CD14-positive monocyte (primary cell): ENCODE measurements around the gene JAM3. TPM values are rescaled to one million over a fixed set of nuclear protein-coding genes. Genes with fewer than 3 reads are reported as not detected.

ENCODE experiments used
- DNase-seq, 3 donors: peaks; one replicate each; pipeline ENCODE4 v3.0.0-alpha.2; 2011 to 2022
- H2AFZ ChIP-seq: 2 replicates; pipeline ENCODE4 v1.6.0; 2012; ENCODE audit warnings: mild to moderate bottlenecking, low read depth, low read length, inconsistent platforms; ENCODE audit not compliant: insufficient read depth, poor library complexity, severe bottlenecking
- H3K27ac ChIP-seq, 2 donors: 1 replicate in 1 of 2; 2 replicates in 1 of 2; pipeline ENCODE4 v1.5.1; 2012 to 2013; ENCODE audit warnings: low read length in 2 of 2, control low read depth in 1 of 2, inconsistent platforms in 1 of 2, low read depth in 1 of 2, mild to moderate bottlenecking in 1 of 2
- H3K27me3 ChIP-seq, 2 donors: one replicate each; pipeline versions ENCODE4 v1.6.0 to v1.6.1; 2011 to 2013; ENCODE audit warnings: low read length in 2 of 2; ENCODE audit not compliant: control insufficient read depth in 2 of 2, insufficient read depth in 2 of 2
- H3K36me3 ChIP-seq, 2 donors: replicated peaks in 1 of 2; 1 replicate in 1 of 2; 2 replicates in 1 of 2; pipeline versions ENCODE4 v1.5.1 to v1.6.1; 2012 to 2013; ENCODE audit warnings: low read length in 2 of 2, control low read depth in 1 of 2, inconsistent platforms in 1 of 2, mild to moderate bottlenecking in 1 of 2; ENCODE audit not compliant: insufficient read depth in 2 of 2, control insufficient read depth in 1 of 2
- H3K4me1 ChIP-seq, 2 donors: 1 replicate in 1 of 2; 2 replicates in 1 of 2; pipeline versions ENCODE4 v1.5.1 to v1.6.1; 2012 to 2013; ENCODE audit warnings: low read length in 2 of 2, control low read depth in 1 of 2, inconsistent platforms in 1 of 2, mild to moderate bottlenecking in 1 of 2, moderate library complexity in 1 of 2; ENCODE audit not compliant: insufficient read depth in 2 of 2, control insufficient read depth in 1 of 2
- H3K4me2 ChIP-seq: replicated peaks from 2 replicates; pipeline ENCODE3; 2012; ENCODE audit warnings: low read length, moderate library complexity, mild to moderate bottlenecking; ENCODE audit not compliant: poor library complexity, severe bottlenecking; ENCODE audit errors: extremely low read depth
- H3K4me3 ChIP-seq, 3 experiments: fragments of 200-600 bp in 1 of 3; sonication (generic) in 1 of 3; replicated peaks in 1 of 3; 1 replicate in 2 of 3; 2 replicates in 1 of 3; pipeline ENCODE4 v1.5.1; 2011 to 2013; ENCODE audit warnings: low read length in 3 of 3, mild to moderate bottlenecking in 3 of 3, control low read depth in 2 of 3, low read depth in 2 of 3, inconsistent platforms in 1 of 3, moderate library complexity in 1 of 3
- H3K79me2 ChIP-seq: 2 replicates; pipeline ENCODE4 v1.6.0; 2012; ENCODE audit warnings: mild to moderate bottlenecking, control low read depth, inconsistent platforms, low read length, moderate library complexity; ENCODE audit not compliant: insufficient read depth
- H3K9ac ChIP-seq: 2 replicates; pipeline ENCODE4 v1.6.0; 2017; ENCODE audit warnings: low read length, mild to moderate bottlenecking; ENCODE audit not compliant: insufficient read depth, poor library complexity, severe bottlenecking
- H3K9me3 ChIP-seq, 2 donors: replicated peaks in 1 of 2; 1 replicate in 1 of 2; 2 replicates in 1 of 2; pipeline versions ENCODE4 v1.5.1 to v1.6.1; 2012 to 2013; ENCODE audit warnings: low read length in 2 of 2, control low read depth in 1 of 2; ENCODE audit not compliant: control insufficient read depth in 1 of 2, insufficient read depth in 1 of 2
- H4K20me1 ChIP-seq: 2 replicates; pipeline ENCODE4 v1.6.0; 2012; ENCODE audit warnings: mild to moderate bottlenecking, low read length, control low read depth, moderate library complexity; ENCODE audit not compliant: insufficient read depth
- H3K27ac Mint-ChIP-seq, 7 donors: one replicate each; pipeline ENCODE4 v1.8.0; 2020; ENCODE audit warnings: mild to moderate bottlenecking in 7 of 7, mixed read lengths in 7 of 7, moderate library complexity in 6 of 7, inconsistent platforms in 2 of 7
- H3K27me3 Mint-ChIP-seq, 3 donors: one replicate each; pipeline ENCODE4 v1.8.0; 2021 to 2022; ENCODE audit warnings: low read depth in 3 of 3, mild to moderate bottlenecking in 3 of 3, mixed read lengths in 3 of 3, moderate library complexity in 3 of 3, inconsistent platforms in 1 of 3
- H3K36me3 Mint-ChIP-seq, 2 donors: one replicate each; pipeline ENCODE4 v1.8.0; 2020; ENCODE audit warnings: mixed read lengths in 2 of 2, inconsistent platforms in 1 of 2, mild to moderate bottlenecking in 1 of 2
- H3K4me1 Mint-ChIP-seq: one replicate; pipeline ENCODE4 v1.8.0; 2020; ENCODE audit warnings: mild to moderate bottlenecking, mixed read lengths
- H3K4me3 Mint-ChIP-seq, 2 donors: one replicate each; pipeline ENCODE4 v1.8.0; 2020; ENCODE audit warnings: mild to moderate bottlenecking in 2 of 2, mixed read lengths in 2 of 2, moderate library complexity in 1 of 2
- H3K9me3 Mint-ChIP-seq, 7 donors: one replicate each; pipeline ENCODE4 v1.8.0; 2020 to 2022; ENCODE audit warnings: mixed read lengths in 7 of 7, mild to moderate bottlenecking in 6 of 7, moderate library complexity in 6 of 7, inconsistent platforms in 2 of 7
- WGBS: methylation state at CpG from one replicate; pipeline ENCODE4 v1.1.5; 2013; ENCODE audit warnings: missing lambda C conversion rate; ENCODE audit not compliant: insufficient coverage; 5-methylcytosine and 5-hydroxymethylcytosine counted together
- intact Hi-C, 2 donors: fragments of 100-400 bp; cut with micrococcal nuclease; formaldehyde crosslinking; loops; one replicate each; pipeline versions ENCODE4 v1.15.0 to v1.15.1; 2023
- polyA plus RNA-seq, 3 donors: library from polyadenylated mRNA; depleted of rRNA in 1 of 3; unstranded in 2 of 3; stranded (reverse) in 1 of 3; fragments of 300-500 nt in 2 of 3; fragments of >200 nt in 1 of 3; fragmentation: Illumina TruSeq in 2 of 3; gene quantifications; 1 replicate in 2 of 3; 2 replicates in 1 of 3; pipeline ENCODE4 v1.2.3, GENCODE V29; 2012 to 2021
- TF ChIP-seq, protein P1 (sequence below): fragments of 200-600 bp; IDR thresholded peaks from one replicate; pipeline ENCODE4 v1.8.0; 2022; ENCODE audit warnings: antibody characterized with exemption, mild to moderate bottlenecking

JAM3 gene
- polyA plus RNA-seq, 3 donors: 0.03 to 0.25 (median 0.12) TPM

DNA sequence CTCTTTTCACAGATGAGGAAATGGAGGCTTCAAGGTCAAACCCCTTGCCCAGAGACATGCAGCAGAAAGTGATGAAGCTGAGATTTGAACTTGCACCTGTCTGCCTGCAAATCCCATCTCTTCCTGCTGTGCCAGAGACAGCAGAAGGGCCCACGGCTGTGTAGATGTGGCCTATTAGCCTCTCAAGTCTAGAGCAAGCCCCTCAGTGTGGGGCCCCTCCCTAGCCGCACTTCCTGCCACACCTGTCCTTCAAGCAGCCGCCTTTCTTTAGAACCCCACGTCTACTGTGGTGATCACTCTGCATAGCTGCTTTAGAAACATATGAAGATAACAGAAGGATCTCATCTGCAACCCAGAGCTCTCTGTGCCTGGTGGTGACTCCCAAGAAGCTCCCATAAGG, 41.2 kb upstream of the JAM3 start:
- intact Hi-C loops: no loop called here
- TF ChIP-seq, protein P1, sequence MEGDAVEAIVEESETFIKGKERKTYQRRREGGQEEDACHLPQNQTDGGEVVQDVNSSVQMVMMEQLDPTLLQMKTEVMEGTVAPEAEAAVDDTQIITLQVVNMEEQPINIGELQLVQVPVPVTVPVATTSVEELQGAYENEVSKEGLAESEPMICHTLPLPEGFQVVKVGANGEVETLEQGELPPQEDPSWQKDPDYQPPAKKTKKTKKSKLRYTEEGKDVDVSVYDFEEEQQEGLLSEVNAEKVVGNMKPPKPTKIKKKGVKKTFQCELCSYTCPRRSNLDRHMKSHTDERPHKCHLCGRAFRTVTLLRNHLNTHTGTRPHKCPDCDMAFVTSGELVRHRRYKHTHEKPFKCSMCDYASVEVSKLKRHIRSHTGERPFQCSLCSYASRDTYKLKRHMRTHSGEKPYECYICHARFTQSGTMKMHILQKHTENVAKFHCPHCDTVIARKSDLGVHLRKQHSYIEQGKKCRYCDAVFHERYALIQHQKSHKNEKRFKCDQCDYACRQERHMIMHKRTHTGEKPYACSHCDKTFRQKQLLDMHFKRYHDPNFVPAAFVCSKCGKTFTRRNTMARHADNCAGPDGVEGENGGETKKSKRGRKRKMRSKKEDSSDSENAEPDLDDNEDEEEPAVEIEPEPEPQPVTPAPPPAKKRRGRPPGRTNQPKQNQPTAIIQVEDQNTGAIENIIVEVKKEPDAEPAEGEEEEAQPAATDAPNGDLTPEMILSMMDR: no peak

DNA sequence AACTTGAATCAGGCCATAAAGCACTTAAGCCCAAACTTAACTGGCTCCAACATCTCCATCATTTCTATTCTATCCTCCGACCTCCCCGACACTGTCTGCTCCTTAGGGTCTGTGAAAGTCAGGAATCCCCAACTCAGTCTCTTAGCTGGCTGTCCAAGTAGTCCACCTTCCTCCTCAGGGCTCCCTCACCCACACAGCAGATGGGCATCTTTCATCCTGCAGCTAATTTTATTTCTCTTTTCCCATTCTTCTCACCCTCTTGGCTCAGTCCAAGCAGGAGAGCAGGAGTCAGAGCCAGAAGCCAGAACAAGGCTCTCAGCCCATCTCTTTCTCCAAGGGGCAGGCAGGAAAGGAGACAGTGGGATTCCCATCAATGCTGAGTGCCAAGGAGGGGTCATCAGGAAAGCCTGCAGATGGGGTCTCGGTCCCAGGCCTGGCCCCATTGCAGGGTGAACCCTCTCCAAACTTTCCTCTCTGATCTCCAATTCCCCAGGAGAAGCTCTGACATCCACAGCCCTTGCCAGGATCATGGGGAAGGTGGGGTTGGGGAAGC, 40.4 kb upstream of the JAM3 start:
- peaks cover 0 to 6% of the 10 kb centered on the region in 2 donors for H3K27me3 ChIP-seq
- intact Hi-C loops: no loop called here
- H3K4me1 ChIP-seq: no peaks in the 10 kb centered on the region
- H3K79me2 ChIP-seq: no peaks in the 10 kb centered on the region
- TF ChIP-seq, protein P1: no peak
- H3K36me3 ChIP-seq: no peaks in the 10 kb centered on the region
- no peak overlapping the region for H3K9ac ChIP-seq
- H3K27ac Mint-ChIP-seq: no peak overlapping the region
- H3K4me3 Mint-ChIP-seq: no peak overlapping the region
- H3K27ac ChIP-seq: no peak overlapping the region
- H3K9me3 ChIP-seq: no peaks in the 10 kb centered on the region
- H3K9me3 Mint-ChIP-seq: peaks cover 0 to 2% (median 0%) of the 10 kb centered on the region in 7 donors
- WGBS: 69% methylated on average over 2 of the region's 3 CpGs
- H3K4me3 ChIP-seq: no peak overlapping the region
- H3K4me2 ChIP-seq: no peak overlapping the region
- no peaks in the 10 kb centered on the region for H3K36me3 Mint-ChIP-seq
- H3K4me1 Mint-ChIP-seq: peaks cover 7% of the 10 kb centered on the region
- H2AFZ ChIP-seq: no peak overlapping the region
- H4K20me1 ChIP-seq: no peaks in the 10 kb centered on the region
- peaks cover 15 to 33% (median 24%) of the 10 kb centered on the region in 3 donors for H3K27me3 Mint-ChIP-seq
- DNase-seq: no peak

More for the DNA sequence above, 41.2 kb upstream of the JAM3 start:
- no peaks in the 10 kb centered on the region for H3K79me2 ChIP-seq
- no peaks in the 10 kb centered on the region for H3K9me3 ChIP-seq
- no peak for DNase-seq
- H2AFZ ChIP-seq: no peak overlapping the region
- no peaks in the 10 kb centered on the region for H3K36me3 ChIP-seq
- no peaks in the 10 kb centered on the region for H3K36me3 Mint-ChIP-seq
- no peak overlapping the region for H3K9ac ChIP-seq
- H3K9me3 Mint-ChIP-seq: peaks cover 0 to 2% (median 0%) of the 10 kb centered on the region in 7 donors
- H3K27ac Mint-ChIP-seq: no peak overlapping the region
- no peak overlapping the region for H3K4me3 Mint-ChIP-seq
- H3K4me3 ChIP-seq: no peak overlapping the region
- H3K27me3 Mint-ChIP-seq: peaks cover 10 to 26% (median 16%) of the 10 kb centered on the region in 3 donors
- H3K4me1 Mint-ChIP-seq: peaks cover 2% of the 10 kb centered on the region
- H3K27ac ChIP-seq: no peak overlapping the region
- H3K27me3 ChIP-seq: no peaks in the 10 kb centered on the region
- H3K4me1 ChIP-seq: no peaks in the 10 kb centered on the region
- 89% methylated on average over 4 of the region's 4 CpGs for WGBS
- H4K20me1 ChIP-seq: no peaks in the 10 kb centered on the region
- H3K4me2 ChIP-seq: no peak overlapping the region
